H9 (cell line): ENCODE measurements around the gene C6orf15. TPM values are rescaled to one million over a fixed set of nuclear protein-coding genes. Genes with fewer than 3 reads are reported as not detected.

Source experiments
- DNase-seq: peaks from one replicate; pipeline ENCODE4 v3.0.0-alpha.2; 2017
- H2AFZ ChIP-seq: one replicate; pipeline ENCODE4 v1.6.1; 2013; ENCODE audit warnings: mild to moderate bottlenecking, low read length, control low read depth, moderate library complexity
- H2AK5ac ChIP-seq: 2 replicates; pipeline ENCODE4 v1.6.1; 2013; ENCODE audit warnings: low read length, control low read depth, mixed read lengths; ENCODE audit not compliant: insufficient read length
- H2BK120ac ChIP-seq: one replicate; pipeline ENCODE4 v1.6.1; 2013; ENCODE audit warnings: low read depth, mild to moderate bottlenecking, low read length, control low read depth, inconsistent platforms; ENCODE audit not compliant: poor library complexity, severe bottlenecking
- H2BK12ac ChIP-seq: 2 replicates; pipeline ENCODE4 v1.6.1; 2013; ENCODE audit warnings: low read length, control low read depth, mixed read lengths, low read depth; ENCODE audit not compliant: insufficient read length
- H2BK15ac ChIP-seq: 2 replicates; pipeline ENCODE4 v1.6.1; 2013; ENCODE audit warnings: low read depth, low read length, control low read depth
- H2BK20ac ChIP-seq: one replicate; pipeline ENCODE4 v1.6.1; 2013; ENCODE audit warnings: low read depth, mild to moderate bottlenecking, low read length, control low read depth, inconsistent platforms; ENCODE audit not compliant: poor library complexity, severe bottlenecking
- H2BK5ac ChIP-seq: 2 replicates; pipeline ENCODE4 v1.6.1; 2013; ENCODE audit warnings: low read length, control low read depth, mixed read lengths; ENCODE audit not compliant: insufficient read length
- H3K14ac ChIP-seq: 2 replicates; pipeline ENCODE4 v1.6.1; 2013; ENCODE audit warnings: low read length, control low read depth; ENCODE audit not compliant: insufficient read depth
- H3K18ac ChIP-seq: 2 replicates; pipeline ENCODE4 v1.6.1; 2013; ENCODE audit warnings: low read depth, mild to moderate bottlenecking, mixed read lengths, low read length, control low read depth; ENCODE audit not compliant: insufficient read length
- H3K23ac ChIP-seq: 2 replicates; pipeline ENCODE4 v1.6.1; 2013; ENCODE audit warnings: low read length, control low read depth, mixed read lengths, low read depth; ENCODE audit not compliant: insufficient read length
- H3K23me2 ChIP-seq: 2 replicates; pipeline ENCODE4 v1.6.1; 2013; ENCODE audit warnings: low read depth, mild to moderate bottlenecking, mixed read lengths, low read length, control low read depth; ENCODE audit not compliant: insufficient read length, poor library complexity, severe bottlenecking
- H3K27ac ChIP-seq: 2 replicates; pipeline ENCODE4 v1.5.1; 2013; ENCODE audit warnings: low read length, control low read depth, mixed read lengths, low read depth; ENCODE audit not compliant: insufficient read length
- H3K27me3 ChIP-seq: 2 replicates; pipeline ENCODE4 v1.6.1; 2013; ENCODE audit warnings: low read length, control low read depth, inconsistent platforms; ENCODE audit not compliant: insufficient read depth
- H3K4ac ChIP-seq: 2 replicates; pipeline ENCODE4 v1.6.1; 2013; ENCODE audit warnings: low read depth, mild to moderate bottlenecking, control low read depth, inconsistent platforms, low read length, moderate library complexity
- H3K4me1 ChIP-seq: 2 replicates; pipeline ENCODE4 v1.6.1; 2013; ENCODE audit warnings: low read length, control low read depth, inconsistent platforms; ENCODE audit not compliant: insufficient read depth
- H3K4me2 ChIP-seq: 2 replicates; pipeline ENCODE4 v1.6.1; 2013; ENCODE audit warnings: low read length, control low read depth, mixed read lengths; ENCODE audit not compliant: insufficient read length, insufficient read depth
- H3K56ac ChIP-seq: 2 replicates; pipeline ENCODE4 v1.6.1; 2013; ENCODE audit warnings: low read depth, mild to moderate bottlenecking, mixed read lengths, low read length, control low read depth; ENCODE audit not compliant: insufficient read length
- H3K79me1 ChIP-seq: 2 replicates; pipeline ENCODE4 v1.6.1; 2013; ENCODE audit warnings: low read depth, mild to moderate bottlenecking, moderate library complexity, low read length, control low read depth, inconsistent platforms; ENCODE audit not compliant: insufficient read depth, poor library complexity, severe bottlenecking
- H3K79me2 ChIP-seq: 2 replicates; pipeline ENCODE4 v1.6.1; 2013; ENCODE audit warnings: low read length, control low read depth, inconsistent platforms; ENCODE audit not compliant: insufficient read depth
- H3K9ac ChIP-seq: 2 replicates; pipeline ENCODE4 v1.6.1; 2013; ENCODE audit warnings: low read length, control low read depth, mixed read lengths; ENCODE audit not compliant: insufficient read length; ENCODE audit errors: extremely low read depth
- H3K9me3 ChIP-seq: one replicate; pipeline ENCODE4 v1.6.1; 2013; ENCODE audit warnings: low read depth, low read length, inconsistent platforms; ENCODE audit not compliant: control insufficient read depth
- H3T11ph ChIP-seq: one replicate; pipeline ENCODE4 v1.6.1; 2013; ENCODE audit warnings: mild to moderate bottlenecking, low read length, control low read depth, inconsistent platforms
- H4K20me1 ChIP-seq: one replicate; pipeline ENCODE4 v1.6.1; 2013; ENCODE audit not compliant: control insufficient read depth, insufficient read length, insufficient read depth
- H4K5ac ChIP-seq: 2 replicates; pipeline ENCODE4 v1.6.1; 2013; ENCODE audit warnings: low read depth, mild to moderate bottlenecking, mixed read lengths, low read length, control low read depth; ENCODE audit not compliant: insufficient read length
- H4K8ac ChIP-seq: replicated peaks from 2 replicates; pipeline ENCODE4 v1.6.1; 2013; ENCODE audit warnings: low read length, control low read depth, mixed read lengths, low read depth; ENCODE audit not compliant: insufficient read length
- H4K91ac ChIP-seq: 2 replicates; pipeline ENCODE4 v1.6.1; 2013; ENCODE audit warnings: low read depth, mild to moderate bottlenecking, moderate library complexity, mixed read lengths, low read length, control low read depth; ENCODE audit not compliant: insufficient read length
- H3K27ac Mint-ChIP-seq, 3 experiments: 2 replicates in 2 of 3; 3 replicates in 1 of 3; pipeline ENCODE4 v1.8.0; 2020 to 2021; ENCODE audit warnings: mixed read lengths in 3 of 3, mild to moderate bottlenecking in 1 of 3, moderate library complexity in 1 of 3
- H3K27me3 Mint-ChIP-seq: 2 replicates; pipeline ENCODE4 v1.8.0; 2021; ENCODE audit warnings: low read depth, mild to moderate bottlenecking, moderate library complexity, mixed read lengths
- H3K36me3 Mint-ChIP-seq, 3 experiments: 2 replicates in 2 of 3; 3 replicates in 1 of 3; pipeline ENCODE4 v1.8.0; 2020 to 2021; ENCODE audit warnings: low read depth in 3 of 3, mixed read lengths in 3 of 3; ENCODE audit not compliant: insufficient read depth in 1 of 3
- H3K4me1 Mint-ChIP-seq, 2 experiments: 2 replicates each; pipeline ENCODE4 v1.8.0; 2020; ENCODE audit warnings: mixed read lengths in 2 of 2
- H3K4me3 Mint-ChIP-seq, 2 experiments: 2 replicates in 1 of 2; 3 replicates in 1 of 2; pipeline ENCODE4 v1.8.0; 2020 to 2021; ENCODE audit warnings: mild to moderate bottlenecking in 2 of 2, mixed read lengths in 2 of 2, moderate library complexity in 1 of 2
- H3K9me3 Mint-ChIP-seq, 2 experiments: 2 replicates in 1 of 2; 3 replicates in 1 of 2; pipeline ENCODE4 v1.8.0; 2020; ENCODE audit warnings: mild to moderate bottlenecking in 2 of 2, mixed read lengths in 2 of 2, moderate library complexity in 1 of 2
- WGBS: extraction: QIAGEN DNeasy Blood & Tissue Kit; methylation state at CpG from one replicate; pipeline ENCODE4 v1.1.7; 2013; ENCODE audit warnings: missing lambda C conversion rate, low lambda C conversion rate, mixed read lengths; ENCODE audit not compliant: insufficient read length; ENCODE audit errors: extremely low coverage; 5-methylcytosine and 5-hydroxymethylcytosine counted together
- total RNA-seq: library from RNA; stranded (reverse); gene quantifications from 2 replicates; pipeline ENCODE4 v1.2.1, GENCODE V29; 2021
- TF ChIP-seq, protein P1 (sequence below): fragments of 200-600 bp; sonication (generic); conservative IDR thresholded peaks from 3 replicates; pipeline ENCODE4 v1.8.0; 2021; ENCODE audit warnings: antibody characterized with exemption, mild to moderate bottlenecking

Gene C6orf15
- total RNA-seq, 1 experiment from 2014 or later = not detected

DNA sequence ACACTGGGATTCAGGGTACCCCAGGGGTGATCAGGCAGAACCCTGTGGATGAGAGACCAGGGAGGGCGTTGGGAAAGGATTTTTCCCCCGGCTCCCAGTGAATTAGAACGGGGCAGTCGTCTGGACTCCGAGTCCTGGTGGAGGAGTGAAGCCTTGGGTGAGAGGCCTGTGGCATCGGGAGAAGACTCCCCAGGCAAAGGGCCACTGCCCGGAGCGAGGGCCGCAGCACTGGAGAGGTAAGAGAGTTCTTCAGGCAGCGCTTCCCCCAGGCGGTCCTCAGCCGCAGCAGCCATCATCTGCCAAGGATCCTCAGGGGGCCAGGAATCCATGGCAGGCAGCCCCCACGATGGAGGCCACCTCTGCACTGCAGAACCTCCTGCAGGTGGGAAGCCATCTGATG is 663 bp downstream of the C6orf15 start:
- H3K36me3 Mint-ChIP-seq = no peaks in the 10 kb centered on the region
- no peaks in the 10 kb centered on the region for H3K9me3 ChIP-seq
- no peak overlapping the region for H3K56ac ChIP-seq
- no peak overlapping the region for H4K5ac ChIP-seq
- no peak overlapping the region for H2AFZ ChIP-seq
- no peak overlapping the region for H2BK120ac ChIP-seq
- H3K79me2 ChIP-seq = no peaks in the 10 kb centered on the region
- H3K27ac Mint-ChIP-seq = no peak overlapping the region
- no peak overlapping the region for H4K8ac ChIP-seq
- H3K79me1 ChIP-seq = no peaks in the 10 kb centered on the region
- no peak overlapping the region for H3K4me2 ChIP-seq
- H3K4ac ChIP-seq = no peak overlapping the region
- no peak overlapping the region for H3K18ac ChIP-seq
- no peaks in the 10 kb centered on the region; the same call in 1 of the 2 replicates for H3K27me3 ChIP-seq
- TF ChIP-seq, protein P1, sequence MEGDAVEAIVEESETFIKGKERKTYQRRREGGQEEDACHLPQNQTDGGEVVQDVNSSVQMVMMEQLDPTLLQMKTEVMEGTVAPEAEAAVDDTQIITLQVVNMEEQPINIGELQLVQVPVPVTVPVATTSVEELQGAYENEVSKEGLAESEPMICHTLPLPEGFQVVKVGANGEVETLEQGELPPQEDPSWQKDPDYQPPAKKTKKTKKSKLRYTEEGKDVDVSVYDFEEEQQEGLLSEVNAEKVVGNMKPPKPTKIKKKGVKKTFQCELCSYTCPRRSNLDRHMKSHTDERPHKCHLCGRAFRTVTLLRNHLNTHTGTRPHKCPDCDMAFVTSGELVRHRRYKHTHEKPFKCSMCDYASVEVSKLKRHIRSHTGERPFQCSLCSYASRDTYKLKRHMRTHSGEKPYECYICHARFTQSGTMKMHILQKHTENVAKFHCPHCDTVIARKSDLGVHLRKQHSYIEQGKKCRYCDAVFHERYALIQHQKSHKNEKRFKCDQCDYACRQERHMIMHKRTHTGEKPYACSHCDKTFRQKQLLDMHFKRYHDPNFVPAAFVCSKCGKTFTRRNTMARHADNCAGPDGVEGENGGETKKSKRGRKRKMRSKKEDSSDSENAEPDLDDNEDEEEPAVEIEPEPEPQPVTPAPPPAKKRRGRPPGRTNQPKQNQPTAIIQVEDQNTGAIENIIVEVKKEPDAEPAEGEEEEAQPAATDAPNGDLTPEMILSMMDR = no peak
- H2BK5ac ChIP-seq = no peak overlapping the region
- no peak overlapping the region for H4K91ac ChIP-seq
- H3K9ac ChIP-seq = no peak overlapping the region
- no peak overlapping the region for H2BK20ac ChIP-seq
- no peak overlapping the region for H3K4me3 Mint-ChIP-seq
- H3K27ac ChIP-seq = no peak overlapping the region
- WGBS = no CpG with 5 or more reads among the region's 13 CpGs
- no peak for DNase-seq
- H3K23me2 ChIP-seq = no peaks in the 10 kb centered on the region
- no peak overlapping the region for H3K23ac ChIP-seq
- H2BK12ac ChIP-seq = no peak overlapping the region
- H3K9me3 Mint-ChIP-seq = no peaks in the 10 kb centered on the region; a peak in 1 of 5 replicates
- peaks cover 70% of the 10 kb centered on the region for H3K27me3 Mint-ChIP-seq
- peaks cover 46 to 52% of the 10 kb centered on the region in 2 experiments for H3K4me1 Mint-ChIP-seq
- peaks cover 14% of the 10 kb centered on the region; the same call in 1 of the 2 replicates for H3K4me1 ChIP-seq
- no peak overlapping the region for H2BK15ac ChIP-seq
- no peak overlapping the region for H2AK5ac ChIP-seq
- no peak overlapping the region for H3K14ac ChIP-seq
- no peak overlapping the region for H3T11ph ChIP-seq
- H4K20me1 ChIP-seq = no peaks in the 10 kb centered on the region
